K562 (cell line): ENCODE results near the gene CMBL. TPM values are rescaled to one million over a fixed set of nuclear protein-coding genes. Genes with fewer than 3 reads are reported as not detected.

Source experiments
- DPF2 ChIP-seq: fragments of 450-650 bp; IDR thresholded peaks from 2 replicates; pipeline ENCODE4 v1.6.1; 2016
- FOXJ3 ChIP-seq: sonication (generic); formaldehyde crosslinking; IDR thresholded peaks from 2 replicates; pipeline ENCODE4 v1.4.0; 2020; ENCODE audit warnings: mild to moderate bottlenecking, missing genetic modification reagents
- FUS ChIP-seq: fragments of 200-400 bp; formaldehyde crosslinking; optimal IDR thresholded peaks from 2 replicates; pipeline ENCODE3; 2017; ENCODE audit warnings: low read depth, low read length
- HCFC1 ChIP-seq: IDR thresholded peaks from 2 replicates; pipeline ENCODE4 v1.6.1; 2012; ENCODE audit warnings: low read depth, low read length, improper control_type of control experiment
- KLF6 ChIP-seq: fragments of 250-450 bp; sonication (Bioruptor Pico); IDR thresholded peaks from 2 replicates; pipeline ENCODE4 v1.4.0; 2020; ENCODE audit warnings: mild to moderate bottlenecking, moderate library complexity, borderline replicate concordance
- MEIS2 ChIP-seq: fragments of 450-650 bp; IDR thresholded peaks from 2 replicates; pipeline ENCODE4 v1.6.1; 2014; ENCODE audit warnings: mild to moderate bottlenecking; ENCODE audit not compliant: partially characterized antibody
- NEUROD1 ChIP-seq: fragments of 150-350 bp; IDR thresholded peaks from 2 replicates; pipeline ENCODE4 v1.6.1; 2014; ENCODE audit warnings: borderline replicate concordance, low read length, low read depth; ENCODE audit not compliant: partially characterized antibody
- SNRNP70 ChIP-seq: fragments of 200-400 bp; formaldehyde crosslinking; optimal IDR thresholded peaks from 2 replicates; pipeline ENCODE3; 2017; ENCODE audit warnings: low read depth, low read length
- TEAD4 ChIP-seq, 2 experiments: sonication (generic) in 1 of 2; formaldehyde crosslinking in 1 of 2; IDR thresholded peaks; 2 replicates each; pipeline versions ENCODE4 v1.6.1 to v1.8.0; 2012 to 2022; ENCODE audit warnings: borderline replicate concordance in 1 of 2, inconsistent platforms in 1 of 2, low read length in 1 of 2, mild to moderate bottlenecking in 1 of 2, missing genetic modification reagents in 1 of 2
- ZNF12 ChIP-seq: sonication (generic); formaldehyde crosslinking; IDR thresholded peaks from 2 replicates; pipeline ENCODE4 v1.4.0; 2020; ENCODE audit warnings: mild to moderate bottlenecking, missing genetic modification reagents
- ZNF184 ChIP-seq: sonication (generic); formaldehyde crosslinking; IDR thresholded peaks from 2 replicates; pipeline ENCODE4 v1.5.0; 2020; ENCODE audit warnings: missing genetic modification reagents
- ZNF444 ChIP-seq: fragments of 250-450 bp; sonication (Bioruptor Pico); IDR thresholded peaks from 2 replicates; pipeline ENCODE4 v1.4.0; 2020; ENCODE audit warnings: mild to moderate bottlenecking, moderate library complexity
- ZNF561 ChIP-seq: fragments of 450-650 bp; formaldehyde crosslinking; conservative IDR thresholded peaks from 2 replicates; pipeline ENCODE4 v1.4.0; 2020; ENCODE audit warnings: mild to moderate bottlenecking, moderate library complexity
- ZNF778 ChIP-seq: fragments of 450-650 bp; formaldehyde crosslinking; IDR thresholded peaks from 2 replicates; pipeline ENCODE4 v1.4.0; 2020; ENCODE audit warnings: mild to moderate bottlenecking, moderate library complexity
- ZSCAN29 ChIP-seq: fragments of 450-650 bp; IDR thresholded peaks from 2 replicates; pipeline ENCODE4 v1.6.1; 2017
- polyA plus RNA-seq, 8 experiments: library from polyadenylated mRNA; depleted of rRNA in 4 of 8; stranded (reverse) in 5 of 8; unstranded in 3 of 8; fragments of >200 nt; fragmentation: Nextera tagmentation in 2 of 8; fragmentation: Illumina TruSeq in 1 of 8; extraction: Ambion mirVana in 2 of 8; extraction: Trizol in 1 of 8; gene quantifications; 2 replicates each; pipeline versions ENCODE4 v1.2.1 to v1.2.3, GENCODE V29; 2011 to 2014; ENCODE audit warnings: inconsistent platforms in 1 of 8, missing spikeins in 1 of 8
- total RNA-seq, 7 experiments: library from RNA; depleted of rRNA in 6 of 7; stranded (reverse); fragments of >200 nt in 6 of 7; fragmentation: Illumina TruSeq in 2 of 7; extraction: Trizol in 2 of 7; gene quantifications; 2 replicates each; pipeline versions ENCODE4 v1.2.1 to v1.2.3, GENCODE V29; 2011 to 2021; ENCODE audit warnings: low replicate concordance in 1 of 7
- TF ChIP-seq, protein P1 (sequence below): fragments of 250-450 bp; sonication (Bioruptor Pico); IDR thresholded peaks from 2 replicates; pipeline ENCODE4 v1.8.0; 2021; ENCODE audit warnings: borderline replicate concordance, mild to moderate bottlenecking, moderate library complexity; ENCODE audit not compliant: poor library complexity, severe bottlenecking
- TF ChIP-seq, protein P2 (sequence below): fragments of 250-450 bp; sonication (Bioruptor Pico); IDR thresholded peaks from 2 replicates; pipeline ENCODE4 v1.5.0; 2022; ENCODE audit warnings: mild to moderate bottlenecking
- TF ChIP-seq, protein P3 (sequence below): sonication (generic); formaldehyde crosslinking; IDR thresholded peaks from 2 replicates; pipeline ENCODE4 v1.8.0; 2023; ENCODE audit warnings: missing genetic modification reagents, mild to moderate bottlenecking, borderline replicate concordance
- TF ChIP-seq, protein P4 (sequence below): sonication (generic); formaldehyde crosslinking; IDR thresholded peaks from 2 replicates; pipeline ENCODE4 v1.8.0; 2022; ENCODE audit warnings: mild to moderate bottlenecking, missing genetic modification reagents

CMBL gene
- total and polyA plus RNA-seq, 9 of the 15 experiments (the other 6 are each of a cell fraction or from before 2014, with no cell fraction given): 22.6 to 192 (median 71.1) TPM

DNA sequence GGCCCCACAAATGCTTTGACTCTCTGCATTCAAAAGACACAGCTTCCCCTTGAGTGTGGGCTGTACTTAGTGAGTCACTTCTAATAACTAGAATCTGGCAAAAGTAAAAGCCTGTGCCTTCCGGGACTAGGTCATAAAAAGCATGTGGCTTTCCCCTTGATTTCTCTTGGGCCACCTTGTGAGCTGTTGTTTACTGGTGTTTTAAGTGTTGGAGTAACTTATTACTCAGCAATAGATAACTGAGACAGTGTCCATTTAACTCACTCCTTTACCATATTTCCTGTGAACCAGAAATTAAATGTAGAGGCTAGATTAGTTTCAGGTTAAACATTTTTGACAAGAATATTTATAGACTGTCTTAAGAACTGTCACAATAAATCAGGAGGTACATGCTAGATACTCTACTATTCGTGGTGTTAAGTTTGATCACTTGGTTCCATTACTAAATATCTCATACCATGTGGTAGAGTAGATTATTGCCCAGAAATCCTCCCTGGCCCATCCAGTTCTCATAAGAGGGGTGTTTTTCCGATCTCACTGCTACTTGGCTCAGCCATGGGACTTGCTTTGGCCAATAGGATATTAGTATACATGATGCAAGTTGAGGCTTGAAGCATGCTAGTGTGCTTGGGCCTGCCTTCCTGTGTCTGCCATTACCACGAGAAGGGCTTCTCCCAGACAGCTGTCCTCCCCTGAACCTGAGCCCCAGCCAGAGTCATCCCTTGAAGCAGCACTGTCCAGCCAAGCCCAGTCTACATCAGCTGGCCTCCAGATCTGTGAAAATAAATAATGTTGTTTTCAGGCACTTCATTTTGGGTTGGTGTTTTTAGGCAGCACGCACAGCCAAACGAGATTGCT, 10.4 kb upstream of the CMBL start (continued):
- TF ChIP-seq, protein P1, sequence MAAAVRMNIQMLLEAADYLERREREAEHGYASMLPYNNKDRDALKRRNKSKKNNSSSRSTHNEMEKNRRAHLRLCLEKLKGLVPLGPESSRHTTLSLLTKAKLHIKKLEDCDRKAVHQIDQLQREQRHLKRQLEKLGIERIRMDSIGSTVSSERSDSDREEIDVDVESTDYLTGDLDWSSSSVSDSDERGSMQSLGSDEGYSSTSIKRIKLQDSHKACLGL: peak; percentile 18
- TF ChIP-seq NEUROD1 (peak; percentile 45), ZNF444 (no peak), KLF6 (CRISPR knock-in tag) (no peak), FUS (no peak), MEIS2 (peak; percentile 93), DPF2 (peak; percentile 61), ZNF561 (CRISPR knock-in tag) (no peak), ZNF12 (CRISPR knock-in tag) (no peak), SNRNP70 (no peak), TEAD4 (IDR thresholded peaks at IDR 0.05; ENCODE audit: low read length) (peak; percentile 44), TEAD4 (CRISPR knock-in tag; IDR thresholded peaks at IDR 0.05; ENCODE audit: borderline replicate concordance) (no peak), FOXJ3 (0 out of 2 replicates have a peak, but pooled peaks have one; percentile 11), HCFC1 (0 out of 2 replicates have a peak, but pooled peaks have one; percentile 18), ZNF184 (CRISPR knock-in tag) (no peak), ZNF778 (CRISPR knock-in tag) (no peak), ZSCAN29 (no peak)
- TF ChIP-seq, protein P2, sequence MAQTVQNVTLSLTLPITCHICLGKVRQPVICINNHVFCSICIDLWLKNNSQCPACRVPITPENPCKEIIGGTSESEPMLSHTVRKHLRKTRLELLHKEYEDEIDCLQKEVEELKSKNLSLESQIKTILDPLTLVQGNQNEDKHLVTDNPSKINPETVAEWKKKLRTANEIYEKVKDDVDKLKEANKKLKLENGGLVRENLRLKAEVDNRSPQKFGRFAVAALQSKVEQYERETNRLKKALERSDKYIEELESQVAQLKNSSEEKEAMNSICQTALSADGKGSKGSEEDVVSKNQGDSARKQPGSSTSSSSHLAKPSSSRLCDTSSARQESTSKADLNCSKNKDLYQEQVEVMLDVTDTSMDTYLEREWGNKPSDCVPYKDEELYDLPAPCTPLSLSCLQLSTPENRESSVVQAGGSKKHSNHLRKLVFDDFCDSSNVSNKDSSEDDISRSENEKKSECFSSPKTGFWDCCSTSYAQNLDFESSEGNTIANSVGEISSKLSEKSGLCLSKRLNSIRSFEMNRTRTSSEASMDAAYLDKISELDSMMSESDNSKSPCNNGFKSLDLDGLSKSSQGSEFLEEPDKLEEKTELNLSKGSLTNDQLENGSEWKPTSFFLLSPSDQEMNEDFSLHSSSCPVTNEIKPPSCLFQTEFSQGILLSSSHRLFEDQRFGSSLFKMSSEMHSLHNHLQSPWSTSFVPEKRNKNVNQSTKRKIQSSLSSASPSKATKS: no peak
- TF ChIP-seq, protein P3, sequence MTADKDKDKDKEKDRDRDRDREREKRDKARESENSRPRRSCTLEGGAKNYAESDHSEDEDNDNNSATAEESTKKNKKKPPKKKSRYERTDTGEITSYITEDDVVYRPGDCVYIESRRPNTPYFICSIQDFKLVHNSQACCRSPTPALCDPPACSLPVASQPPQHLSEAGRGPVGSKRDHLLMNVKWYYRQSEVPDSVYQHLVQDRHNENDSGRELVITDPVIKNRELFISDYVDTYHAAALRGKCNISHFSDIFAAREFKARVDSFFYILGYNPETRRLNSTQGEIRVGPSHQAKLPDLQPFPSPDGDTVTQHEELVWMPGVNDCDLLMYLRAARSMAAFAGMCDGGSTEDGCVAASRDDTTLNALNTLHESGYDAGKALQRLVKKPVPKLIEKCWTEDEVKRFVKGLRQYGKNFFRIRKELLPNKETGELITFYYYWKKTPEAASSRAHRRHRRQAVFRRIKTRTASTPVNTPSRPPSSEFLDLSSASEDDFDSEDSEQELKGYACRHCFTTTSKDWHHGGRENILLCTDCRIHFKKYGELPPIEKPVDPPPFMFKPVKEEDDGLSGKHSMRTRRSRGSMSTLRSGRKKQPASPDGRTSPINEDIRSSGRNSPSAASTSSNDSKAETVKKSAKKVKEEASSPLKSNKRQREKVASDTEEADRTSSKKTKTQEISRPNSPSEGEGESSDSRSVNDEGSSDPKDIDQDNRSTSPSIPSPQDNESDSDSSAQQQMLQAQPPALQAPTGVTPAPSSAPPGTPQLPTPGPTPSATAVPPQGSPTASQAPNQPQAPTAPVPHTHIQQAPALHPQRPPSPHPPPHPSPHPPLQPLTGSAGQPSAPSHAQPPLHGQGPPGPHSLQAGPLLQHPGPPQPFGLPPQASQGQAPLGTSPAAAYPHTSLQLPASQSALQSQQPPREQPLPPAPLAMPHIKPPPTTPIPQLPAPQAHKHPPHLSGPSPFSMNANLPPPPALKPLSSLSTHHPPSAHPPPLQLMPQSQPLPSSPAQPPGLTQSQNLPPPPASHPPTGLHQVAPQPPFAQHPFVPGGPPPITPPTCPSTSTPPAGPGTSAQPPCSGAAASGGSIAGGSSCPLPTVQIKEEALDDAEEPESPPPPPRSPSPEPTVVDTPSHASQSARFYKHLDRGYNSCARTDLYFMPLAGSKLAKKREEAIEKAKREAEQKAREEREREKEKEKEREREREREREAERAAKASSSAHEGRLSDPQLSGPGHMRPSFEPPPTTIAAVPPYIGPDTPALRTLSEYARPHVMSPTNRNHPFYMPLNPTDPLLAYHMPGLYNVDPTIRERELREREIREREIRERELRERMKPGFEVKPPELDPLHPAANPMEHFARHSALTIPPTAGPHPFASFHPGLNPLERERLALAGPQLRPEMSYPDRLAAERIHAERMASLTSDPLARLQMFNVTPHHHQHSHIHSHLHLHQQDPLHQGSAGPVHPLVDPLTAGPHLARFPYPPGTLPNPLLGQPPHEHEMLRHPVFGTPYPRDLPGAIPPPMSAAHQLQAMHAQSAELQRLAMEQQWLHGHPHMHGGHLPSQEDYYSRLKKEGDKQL: no peak
- TF ChIP-seq, protein P4, sequence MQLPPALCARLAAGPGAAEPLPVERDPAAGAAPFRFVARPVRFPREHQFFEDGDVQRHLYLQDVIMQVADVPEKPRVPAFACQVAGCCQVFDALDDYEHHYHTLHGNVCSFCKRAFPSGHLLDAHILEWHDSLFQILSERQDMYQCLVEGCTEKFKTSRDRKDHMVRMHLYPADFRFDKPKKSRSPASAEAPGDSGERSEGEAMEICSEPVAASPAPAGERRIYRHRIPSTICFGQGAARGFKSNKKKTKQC (CRISPR knock-in tag): no peak; the same call in none of the 2 replicates
